DMS 273 (cell line): ENCODE data around the gene MAPK11.
A peak's percentile ranks its signal among the peaks of the same experiment; 100 is the strongest.

Source experiments
- DNase-seq: peaks from one replicate; lab custom pipeline; 2025; ENCODE audit not compliant: unreplicated experiment; lab: John Stamatoyannopoulos, UW

Gene MAPK11

GRCh38 chr22:50262973-50263617, 7.1 kb downstream of the MAPK11 start:
- no peak for DNase-seq

GRCh38 chr22:50262460-50262911, 7.7 kb downstream of the MAPK11 start:
- peak; percentile 32 for DNase-seq

GRCh38 chr22:50261615-50262459, 8.3 kb downstream of the MAPK11 start, which contains the start of gene MAPK12:
MAPK12 (minus strand) TSS chr22:50261683; CDS start chr22:50261509, 174 bp downstream.
- peak; percentile 73 for DNase-seq

- peak; percentile 76 for DNase-seq
These were observed 9.2 kb downstream of the MAPK11 start for GRCh38 chr22:50260801-50261614.

- peak; percentile 51 for DNase-seq
These were observed 9.8 kb downstream of the MAPK11 start for GRCh38 chr22:50260434-50260800.

GRCh38 chr22:50259302-50259701, 10.9 kb downstream of the MAPK11 start:
- no peak for DNase-seq

- no peak for DNase-seq
These were observed 11.6 kb downstream of the MAPK11 start for GRCh38 chr22:50258361-50259292.

GRCh38 chr22:50257451-50258360, 12.5 kb downstream of the MAPK11 start:
- no peak for DNase-seq

GRCh38 chr22:50257041-50257440, 13.1 kb downstream of the MAPK11 start:
- DNase-seq, result no peak

- DNase-seq, result no peak
These were observed 13.8 kb downstream of the MAPK11 start for GRCh38 chr22:50256258-50256862.

GRCh38 chr22:50255607-50256006, 14.6 kb downstream of the MAPK11 start:
- DNase-seq, result no peak

GRCh38 chr22:50255099-50255498, 15.1 kb downstream of the MAPK11 start:
- no peak for DNase-seq

- no peak for DNase-seq
These were observed 16.2 kb downstream of the MAPK11 start for GRCh38 chr22:50253941-50254340.

- no peak for DNase-seq
These were observed 16.9 kb downstream of the MAPK11 start for GRCh38 chr22:50253046-50253915.

- DNase-seq, result peak; percentile 82
These were observed 17.8 kb downstream of the MAPK11 start for GRCh38 chr22:50252082-50253045.

GRCh38 chr22:50251477-50252081, 18.6 kb downstream of the MAPK11 start:
- DNase-seq, result no peak
